Measurements from ENCODE around the gene S100A5. TPM values are rescaled to one million over a fixed set of nuclear protein-coding genes. Genes with fewer than 3 reads are reported as not detected.

Gene S100A5
- total and polyA plus RNA-seq, 9 of the 15 experiments (the other 6 are each of a cell fraction or from before 2014, with no cell fraction given), result 0.56 to 1.4 (median 0.64) TPM; not detected in 5

GRCh38 chr1:153578936-153579335, 38.2 kb upstream of the S100A5 start:
- Histone ChIP-seq H3K9me1 (ENCODE audit: control insufficient read depth, insufficient read depth, low read length) (no peaks in the 10 kb centered on the region), H4K20me1 (replicated peaks; ENCODE audit: control insufficient read depth, insufficient read depth, low read length) (no peaks in the 10 kb centered on the region), H3K4me2 (ENCODE audit: insufficient read depth, low read length) (no peak overlapping the region), H3K4me3 (no peak overlapping the region), H3K4me1 (replicated peaks in 1 of 2; ENCODE audit: control insufficient read depth in 2 of 2, insufficient read depth in 2 of 2, low read length in 2 of 2) (peaks cover 0 to 5% of the 10 kb centered on the region in 2 experiments; a peak in 2 of 5 replicates), H3K27me3 (ENCODE audit: control insufficient read depth in 2 of 2, insufficient read depth in 2 of 2, low read length in 2 of 2) (no peaks in the 10 kb centered on the region), H2AFZ (ENCODE audit: low read depth, low read length) (no peak overlapping the region), H3K79me2 (ENCODE audit: control insufficient read depth, insufficient read depth, low read length) (no peaks in the 10 kb centered on the region), H3K27ac (ENCODE audit: extremely low read depth, low read depth, low read length) (no peak overlapping the region), H3K36me3 (ENCODE audit: control insufficient read depth, insufficient read depth, low read length) (no peaks in the 10 kb centered on the region), H3K9me3 (replicated peaks; ENCODE audit: control insufficient read depth, insufficient read depth, low read depth, low read length) (no peaks in the 10 kb centered on the region), H3K9ac (ENCODE audit: insufficient read depth in 1 of 2, low read depth in 2 of 2, low read length in 2 of 2) (no peak overlapping the region)
- CTCF ChIA-PET (ENCODE audit: low intra/inter-chr PET ratio), result no interaction called here
- TF ChIP-seq ZEB2 (IDR thresholded peaks at IDR 0.05) (no peak), ZNF232 (CRISPR knock-in tag; IDR thresholded peaks at IDR 0.05) (no peak), WHSC1 (IDR thresholded peaks at IDR 0.05; ENCODE audit: low read length) (no peak), CEBPG (CRISPR knock-in tag; IDR thresholded peaks at IDR 0.05) (no peak), CEBPG (tag; conservative IDR thresholded peaks at IDR 0.05 in 1 of 2, IDR thresholded peaks at IDR 0.05 in 1 of 2) (no peak), PREB (CRISPR knock-in tag; IDR thresholded peaks at IDR 0.05) (no peak), SREBF2 (CRISPR knock-in tag; IDR thresholded peaks at IDR 0.05) (no peak), ZBTB2 (IDR thresholded peaks at IDR 0.05) (no peak), CCAR2 (IDR thresholded peaks at IDR 0.05; ENCODE audit: low read depth, low read length) (no peak), SETDB1 (IDR thresholded peaks at IDR 0.05; ENCODE audit: low read length) (no peak), FOXK2 (conservative IDR thresholded peaks at IDR 0.05 in 1 of 2, IDR thresholded peaks at IDR 0.05 in 1 of 2; ENCODE audit: low read depth in 2 of 2) (no peak)
- BruUV-seq (replicated peaks), result no TSS peak
- POLR2A ChIA-PET, result interaction anchor here (0.6 to 1.1 kb wide), 2 partner anchors 18 to 19 kb away, joined by 3 read pairs; no protein-coding TSS in a partner anchor
- WGBS (ENCODE audit: insufficient coverage, low coverage, missing lambda C conversion rate), result 5% methylated on average over 3 of the region's 3 CpGs
- in situ Hi-C loops (cut with MboI), result no loop called here
- DNase-seq (ENCODE audit: extremely low read depth in 1 of 4, low spot score in 3 of 4) (no peak), ATAC-seq (no peak), FAIRE-seq (no peak)
- intact Hi-C loops (cut with micrococcal nuclease), result no loop called here

Data from K562 (cell line).